SU-DHL-6 (cell line): ENCODE results near the gene ALKBH3.

ENCODE experiments used
- H2AFZ ChIP-seq: fragments of 200-600 bp; sonication (generic); 2 replicates; pipeline ENCODE4 v1.6.1; 2014; ENCODE audit warnings: low read depth, mild to moderate bottlenecking, moderate library complexity, mixed read lengths, antibody characterized with exemption, low read length; ENCODE audit not compliant: severe bottlenecking
- H3F3A ChIP-seq: fragments of 200-600 bp; shearing (Covaris generic); 2 replicates; pipeline ENCODE4 v1.6.0; 2016; ENCODE audit warnings: antibody characterized with exemption, mild to moderate bottlenecking; ENCODE audit not compliant: insufficient read depth
- H3K27ac ChIP-seq: fragments of 200-600 bp; sonication (generic); 2 replicates; pipeline ENCODE4 v1.5.1; 2016; ENCODE audit warnings: low read depth, mild to moderate bottlenecking, low read length, moderate library complexity, mixed read lengths
- H3K27me3 ChIP-seq: fragments of 200-600 bp; sonication (generic), shearing (Covaris generic); 2 replicates; pipeline ENCODE4 v1.6.0; 2014; ENCODE audit warnings: mild to moderate bottlenecking, low read length
- H3K36me3 ChIP-seq: fragments of 200-600 bp; sonication (generic); 2 replicates; pipeline ENCODE4 v1.6.1; 2014; ENCODE audit warnings: mild to moderate bottlenecking, low read length, mixed read lengths
- H3K4me2 ChIP-seq: fragments of 300-600, 200-600 bp; shearing (Covaris generic), sonication (generic); 2 replicates; pipeline ENCODE4 v1.6.0; 2014; ENCODE audit warnings: low read length, low read depth, mild to moderate bottlenecking; ENCODE audit not compliant: poor library complexity, severe bottlenecking
- H3K4me3 ChIP-seq: fragments of 200-600 bp; sonication (generic); 2 replicates; pipeline ENCODE4 v1.5.1; 2014; ENCODE audit warnings: antibody characterized with exemption, low read length, mild to moderate bottlenecking, mixed read lengths; ENCODE audit not compliant: insufficient read depth, poor library complexity, severe bottlenecking
- H3K79me2 ChIP-seq: fragments of 200-600 bp; sonication (generic); 2 replicates; pipeline ENCODE4 v1.6.1; 2014; ENCODE audit warnings: mild to moderate bottlenecking, low read length, moderate library complexity; ENCODE audit not compliant: insufficient read depth
- H3K9ac ChIP-seq: fragments of 200-600 bp; sonication (generic); 2 replicates; pipeline ENCODE4 v1.7.0; 2014; ENCODE audit warnings: mild to moderate bottlenecking, low read length
- H3K9me2 ChIP-seq: fragments of 200-600 bp; sonication (generic); replicated peaks from 2 replicates; pipeline ENCODE4 v1.6.1; 2014; ENCODE audit warnings: low read length; ENCODE audit not compliant: insufficient read depth
- H3K9me3 ChIP-seq: fragments of 200-600 bp; sonication (generic); 2 replicates; pipeline ENCODE4 v1.6.1; 2014; ENCODE audit warnings: low read length, mixed read lengths; ENCODE audit not compliant: insufficient read depth
- H4K20me1 ChIP-seq: fragments of 200-600 bp; sonication (generic); 2 replicates; pipeline ENCODE4 v1.6.1; 2014; ENCODE audit warnings: low read depth, mild to moderate bottlenecking, antibody characterized with exemption, low read length, moderate library complexity, mixed read lengths
- EZH2phosphoT487 ChIP-seq: fragments of 200-600 bp; sonication (generic), shearing (Covaris generic); conservative IDR thresholded peaks from 2 replicates; pipeline ENCODE4 v1.6.1; 2018; ENCODE audit warnings: mild to moderate bottlenecking, antibody characterized with exemption, low read length, moderate library complexity, mixed read lengths
- TF ChIP-seq, protein P1 (sequence below): fragments of 200-600 bp; sonication (generic); IDR thresholded peaks from one replicate; pipeline ENCODE4 v1.5.1; 2017; ENCODE audit warnings: antibody characterized with exemption, mild to moderate bottlenecking, low read length, moderate library complexity; ENCODE audit not compliant: insufficient read depth, poor library complexity, severe bottlenecking

The ALKBH3 gene

DNA sequence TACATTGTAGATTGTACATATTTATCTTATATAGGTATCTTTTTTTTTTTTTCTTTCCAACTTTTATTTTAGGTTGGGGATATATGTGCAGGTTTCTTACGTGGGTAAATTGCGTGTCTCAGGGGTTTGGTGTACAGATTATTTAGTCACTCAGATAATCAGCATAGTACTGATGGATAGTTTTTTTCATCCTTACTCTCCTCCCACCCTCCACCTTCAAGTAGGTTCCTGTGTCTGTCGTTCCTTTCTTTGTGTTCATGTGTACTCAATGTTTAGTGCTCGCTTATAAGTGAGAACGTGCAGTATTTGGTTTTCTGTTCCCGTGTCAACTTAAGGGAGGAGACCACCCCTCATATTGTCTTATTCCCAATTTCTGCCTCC, 71.4 kb downstream of the ALKBH3 start:
- H3K9me3 ChIP-seq, result no peaks in the 10 kb centered on the region
- no peak overlapping the region for H3K27ac ChIP-seq
- no peaks in the 10 kb centered on the region for H3K36me3 ChIP-seq
- no peaks in the 10 kb centered on the region for H3K27me3 ChIP-seq
- H3K79me2 ChIP-seq, result no peaks in the 10 kb centered on the region
- H3K9me2 ChIP-seq, result no peaks in the 10 kb centered on the region
- H2AFZ ChIP-seq, result no peak overlapping the region
- H4K20me1 ChIP-seq, result no peaks in the 10 kb centered on the region
- H3F3A ChIP-seq, result no peaks in the 10 kb centered on the region
- H3K4me2 ChIP-seq, result no peak overlapping the region
- no peak overlapping the region for H3K9ac ChIP-seq
- H3K4me3 ChIP-seq, result no peak overlapping the region
- TF ChIP-seq, protein P1, sequence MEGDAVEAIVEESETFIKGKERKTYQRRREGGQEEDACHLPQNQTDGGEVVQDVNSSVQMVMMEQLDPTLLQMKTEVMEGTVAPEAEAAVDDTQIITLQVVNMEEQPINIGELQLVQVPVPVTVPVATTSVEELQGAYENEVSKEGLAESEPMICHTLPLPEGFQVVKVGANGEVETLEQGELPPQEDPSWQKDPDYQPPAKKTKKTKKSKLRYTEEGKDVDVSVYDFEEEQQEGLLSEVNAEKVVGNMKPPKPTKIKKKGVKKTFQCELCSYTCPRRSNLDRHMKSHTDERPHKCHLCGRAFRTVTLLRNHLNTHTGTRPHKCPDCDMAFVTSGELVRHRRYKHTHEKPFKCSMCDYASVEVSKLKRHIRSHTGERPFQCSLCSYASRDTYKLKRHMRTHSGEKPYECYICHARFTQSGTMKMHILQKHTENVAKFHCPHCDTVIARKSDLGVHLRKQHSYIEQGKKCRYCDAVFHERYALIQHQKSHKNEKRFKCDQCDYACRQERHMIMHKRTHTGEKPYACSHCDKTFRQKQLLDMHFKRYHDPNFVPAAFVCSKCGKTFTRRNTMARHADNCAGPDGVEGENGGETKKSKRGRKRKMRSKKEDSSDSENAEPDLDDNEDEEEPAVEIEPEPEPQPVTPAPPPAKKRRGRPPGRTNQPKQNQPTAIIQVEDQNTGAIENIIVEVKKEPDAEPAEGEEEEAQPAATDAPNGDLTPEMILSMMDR, result no peak
- no peak for TF ChIP-seq EZH2phosphoT487

DNA sequence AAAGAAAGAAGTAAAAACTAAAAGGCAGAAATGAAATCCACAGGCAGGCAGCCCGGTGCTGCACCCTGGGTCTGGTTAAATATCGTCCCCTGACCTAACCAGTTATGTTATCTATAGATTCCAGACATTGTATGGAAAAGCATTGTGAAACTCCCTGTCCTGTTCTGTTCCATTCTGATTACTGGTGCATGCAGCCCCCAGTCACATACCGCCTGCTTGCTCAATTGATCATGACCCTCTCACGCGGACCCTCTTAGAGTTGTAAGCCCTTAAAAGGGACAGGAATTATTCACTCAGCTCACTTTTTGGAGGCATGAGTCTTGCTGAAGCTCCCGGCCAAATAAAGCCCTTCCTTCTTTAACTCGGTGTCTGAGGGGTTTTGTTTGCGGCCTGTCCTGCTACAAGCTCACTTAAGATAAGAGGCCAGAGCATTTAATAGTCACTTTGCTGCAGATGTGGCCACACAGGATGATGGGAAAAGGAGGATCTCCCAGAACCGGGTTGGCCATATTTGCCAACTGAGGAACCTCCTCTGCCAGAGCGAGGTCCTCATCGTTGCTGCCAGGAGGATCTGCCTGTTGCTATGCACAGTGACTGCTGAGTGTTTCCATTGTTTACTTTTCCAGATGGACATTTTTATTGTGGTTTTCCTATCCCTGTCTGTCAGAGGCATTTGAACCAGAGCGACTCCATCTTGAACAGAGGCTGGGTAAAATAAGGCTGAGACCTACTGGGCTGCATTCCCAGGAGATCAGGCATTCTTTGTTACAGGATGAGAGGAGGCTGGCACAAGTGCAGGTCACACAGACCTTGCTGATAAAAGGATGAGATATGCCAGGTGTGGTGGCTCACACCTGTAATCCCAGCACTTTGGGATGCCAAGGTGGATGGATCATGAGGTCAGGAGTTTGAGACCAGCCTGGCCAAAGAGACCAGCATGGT, 72.0 kb downstream of the ALKBH3 start:
- Histone ChIP-seq H3K9me3 (no peaks in the 10 kb centered on the region), H3K9me2 (no peaks in the 10 kb centered on the region), H3K79me2 (no peaks in the 10 kb centered on the region), H3K27ac (no peak overlapping the region), H4K20me1 (no peaks in the 10 kb centered on the region), H3F3A (no peaks in the 10 kb centered on the region), H3K36me3 (no peaks in the 10 kb centered on the region), H3K4me2 (no peak overlapping the region), H3K9ac (no peak overlapping the region), H2AFZ (no peak overlapping the region), H3K27me3 (no peaks in the 10 kb centered on the region), H3K4me3 (no peak overlapping the region)
- TF ChIP-seq, protein P1, result no peak
- no peak for TF ChIP-seq EZH2phosphoT487

DNA sequence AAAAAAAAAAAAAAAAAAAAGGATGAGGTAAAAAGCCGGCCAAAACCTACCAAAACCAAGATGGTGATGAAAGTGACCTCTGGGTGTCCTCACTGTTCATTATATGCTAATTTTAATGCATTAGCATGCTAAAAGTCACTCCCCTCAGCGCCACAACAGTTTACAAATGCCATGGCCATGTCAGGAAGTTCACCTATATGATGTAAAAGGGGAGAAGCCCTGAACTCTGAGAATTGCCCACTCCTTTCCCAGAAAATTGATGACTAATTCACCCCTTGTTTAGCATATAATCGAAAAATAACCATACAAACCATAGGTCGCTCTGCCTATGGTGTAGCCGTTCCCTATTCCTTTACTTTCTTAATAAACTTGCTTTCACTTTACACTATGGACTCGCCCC, 72.9 kb downstream of the ALKBH3 start:
- no peak overlapping the region for H3K27ac ChIP-seq
- H3K27me3 ChIP-seq, result no peaks in the 10 kb centered on the region
- no peaks in the 10 kb centered on the region for H3K9me2 ChIP-seq
- no peaks in the 10 kb centered on the region for H3F3A ChIP-seq
- no peaks in the 10 kb centered on the region for H3K79me2 ChIP-seq
- H2AFZ ChIP-seq, result no peak overlapping the region
- no peaks in the 10 kb centered on the region for H4K20me1 ChIP-seq
- TF ChIP-seq EZH2phosphoT487, result no peak
- TF ChIP-seq, protein P1, result no peak
- no peak overlapping the region for H3K9ac ChIP-seq
- H3K4me3 ChIP-seq, result no peak overlapping the region
- no peaks in the 10 kb centered on the region for H3K9me3 ChIP-seq
- H3K36me3 ChIP-seq, result no peaks in the 10 kb centered on the region
- no peak overlapping the region for H3K4me2 ChIP-seq
